RCC 7860 (cell line): Measurements from ENCODE around the gene FAR1.
A peak's percentile ranks its signal among the peaks of the same experiment; 100 is the strongest.
"Not testable (repeated sequence)": the region's sequence is repeated elsewhere in the genome, so short reads cannot be mapped to it uniquely, and the experiment has no call there.

Source experiments
- DNase-seq: peaks from one replicate; pipeline ENCODE4 v3.0.0-alpha.2; 2015; ENCODE audit warnings: low spot score
- FAIRE-seq: peaks from 2 replicates; lab custom pipeline; 2012; peaks lifted over from hg19 to GRCh38; lab: Jason Lieb, UNC

The FAR1 gene, protein sequence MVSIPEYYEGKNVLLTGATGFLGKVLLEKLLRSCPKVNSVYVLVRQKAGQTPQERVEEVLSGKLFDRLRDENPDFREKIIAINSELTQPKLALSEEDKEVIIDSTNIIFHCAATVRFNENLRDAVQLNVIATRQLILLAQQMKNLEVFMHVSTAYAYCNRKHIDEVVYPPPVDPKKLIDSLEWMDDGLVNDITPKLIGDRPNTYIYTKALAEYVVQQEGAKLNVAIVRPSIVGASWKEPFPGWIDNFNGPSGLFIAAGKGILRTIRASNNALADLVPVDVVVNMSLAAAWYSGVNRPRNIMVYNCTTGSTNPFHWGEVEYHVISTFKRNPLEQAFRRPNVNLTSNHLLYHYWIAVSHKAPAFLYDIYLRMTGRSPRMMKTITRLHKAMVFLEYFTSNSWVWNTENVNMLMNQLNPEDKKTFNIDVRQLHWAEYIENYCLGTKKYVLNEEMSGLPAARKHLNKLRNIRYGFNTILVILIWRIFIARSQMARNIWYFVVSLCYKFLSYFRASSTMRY

DNA sequence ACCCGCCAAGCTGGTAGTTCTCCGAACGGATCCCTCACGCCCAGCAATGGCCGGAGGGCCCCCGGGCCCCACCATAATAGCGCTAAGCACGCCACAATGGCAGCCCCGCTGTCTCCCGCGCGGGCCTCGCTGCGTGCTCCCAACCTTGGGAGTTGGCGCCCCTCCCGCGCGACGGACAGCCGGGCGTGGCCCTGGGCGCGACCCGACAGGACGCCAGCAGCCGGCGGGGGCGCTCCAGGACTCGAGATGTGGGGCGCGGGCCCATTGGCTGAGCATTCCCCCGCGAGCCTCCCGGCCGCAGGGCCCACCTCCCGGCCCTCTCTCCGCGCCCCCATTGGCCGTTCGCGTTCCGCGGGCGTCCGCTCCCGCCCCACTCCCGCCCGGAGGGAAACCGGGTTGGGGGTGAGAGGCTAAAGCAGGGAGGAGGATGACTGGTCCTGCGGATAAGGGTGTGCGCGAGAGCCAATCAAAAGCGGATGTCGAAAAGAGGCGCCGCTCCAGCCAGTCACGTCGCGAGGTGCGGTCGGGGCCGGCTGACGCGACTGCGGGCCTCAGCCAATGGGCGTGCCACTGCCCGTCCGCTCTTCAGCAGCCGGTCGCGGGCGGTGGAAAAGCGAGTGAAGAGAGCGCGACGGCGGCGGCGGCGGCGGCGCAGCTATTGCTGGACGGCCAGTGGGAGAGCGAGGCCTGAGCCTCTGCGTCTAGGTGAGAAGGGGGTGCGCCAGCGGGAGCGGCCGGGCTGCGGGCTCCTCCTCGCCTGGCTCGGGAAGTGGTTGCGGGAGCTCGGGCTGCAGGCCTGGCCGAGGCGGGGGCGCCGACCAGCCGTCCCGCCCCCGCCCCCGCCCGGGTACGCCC is at the start of gene FAR1:
Gene FAR1 (plus strand): TSS at position 567 of the 855 bp plus-strand sequence. CDS start 26,098 bp downstream, outside the sequence.
- DNase-seq, result peak; percentile 93
- FAIRE-seq, result peak; percentile 61

GRCh38 chr11:13620063-13620462 is 48.4 kb upstream of the FAR1 start:
- FAIRE-seq, result no peak
- no peak for DNase-seq

DNA sequence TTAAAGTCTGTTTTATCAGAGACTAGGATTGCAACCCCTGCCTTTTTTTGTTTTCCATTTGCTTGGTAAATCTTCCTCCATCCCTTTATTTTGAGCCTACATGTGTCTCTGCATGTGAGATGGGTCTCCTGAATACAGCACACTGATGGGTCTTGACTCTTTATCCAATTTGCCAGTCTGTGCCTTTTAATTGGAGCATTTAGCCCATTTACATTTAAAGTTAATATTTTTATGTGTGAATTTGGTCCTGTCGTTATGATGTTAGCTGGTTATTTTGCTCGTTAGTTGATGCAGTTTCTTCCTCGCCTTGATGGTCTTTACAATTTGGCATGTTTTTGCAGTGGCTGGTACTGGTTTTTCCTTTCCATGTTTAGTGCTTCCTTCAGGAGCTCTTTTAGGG is 41.6 kb upstream of the FAR1 start:
- not testable (repeated sequence) for FAIRE-seq, DNase-seq

DNA sequence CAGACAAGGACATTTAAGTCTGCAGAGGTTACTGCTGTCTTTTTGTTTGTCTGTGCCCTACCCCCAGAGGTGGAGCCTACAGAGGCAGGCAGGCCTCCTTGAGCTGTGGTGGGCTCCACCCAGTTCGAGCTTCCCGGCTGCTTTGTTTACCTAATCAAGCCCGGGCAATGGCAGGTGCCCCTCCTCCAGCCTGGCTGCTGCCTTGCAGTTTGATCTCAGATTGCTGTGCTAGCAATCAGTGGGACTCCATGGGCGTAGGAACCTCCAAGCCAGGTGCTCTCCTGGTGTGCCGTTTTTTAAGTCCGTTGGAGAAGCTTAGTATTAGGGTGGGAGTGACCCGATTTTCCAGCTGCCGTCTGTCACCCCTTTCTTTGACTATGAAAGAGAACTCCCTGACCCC is 39.8 kb upstream of the FAR1 start:
- not testable (repeated sequence) for FAIRE-seq

DNA sequence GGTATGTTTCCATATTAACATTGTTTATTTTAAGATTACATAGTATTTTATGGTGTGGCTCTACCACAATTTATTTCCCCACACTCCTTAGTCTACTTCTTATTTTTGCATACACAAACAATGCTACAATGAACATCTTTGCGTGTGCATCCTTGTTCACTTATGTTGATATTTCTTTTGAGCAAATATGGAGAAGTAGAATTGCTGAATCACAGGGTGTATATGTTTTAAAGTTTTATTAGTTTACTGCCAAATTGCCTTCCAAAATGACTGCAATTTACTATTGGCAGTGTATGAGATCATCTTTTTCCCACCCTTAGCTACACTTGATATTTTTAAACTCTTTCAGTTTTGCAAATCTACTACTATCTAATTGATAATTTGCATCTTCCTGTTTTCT is 38.7 kb upstream of the FAR1 start:
- DNase-seq, result no peak
- no peak for FAIRE-seq

More for the DNA sequence above, 39.8 kb upstream of the FAR1 start:
- DNase-seq, result not testable (repeated sequence)

- DNase-seq (no peak), FAIRE-seq (no peak)
These were observed 33.2 kb upstream of the FAR1 start for GRCh38 chr11:13635290-13635689.

DNA sequence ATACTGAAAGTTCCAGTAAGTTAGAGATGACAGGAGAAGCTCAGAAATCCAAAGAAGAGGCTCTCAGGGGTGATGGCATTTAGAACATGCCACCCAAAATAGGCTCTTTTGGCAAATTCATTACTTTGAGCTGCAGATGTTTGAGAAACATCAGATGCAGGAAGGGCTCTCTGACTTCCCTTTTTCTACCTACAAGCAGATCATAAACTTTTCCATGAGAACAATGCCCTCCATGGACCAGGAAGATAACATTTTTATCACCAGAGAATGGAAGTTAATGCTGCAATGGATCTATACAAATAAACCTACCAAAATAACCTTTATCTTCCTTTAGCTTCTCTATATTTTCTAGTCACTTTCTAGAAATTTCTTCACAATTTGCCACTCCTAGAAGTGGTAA is 32.7 kb upstream of the FAR1 start:
- FAIRE-seq (no peak), DNase-seq (no peak)

DNA sequence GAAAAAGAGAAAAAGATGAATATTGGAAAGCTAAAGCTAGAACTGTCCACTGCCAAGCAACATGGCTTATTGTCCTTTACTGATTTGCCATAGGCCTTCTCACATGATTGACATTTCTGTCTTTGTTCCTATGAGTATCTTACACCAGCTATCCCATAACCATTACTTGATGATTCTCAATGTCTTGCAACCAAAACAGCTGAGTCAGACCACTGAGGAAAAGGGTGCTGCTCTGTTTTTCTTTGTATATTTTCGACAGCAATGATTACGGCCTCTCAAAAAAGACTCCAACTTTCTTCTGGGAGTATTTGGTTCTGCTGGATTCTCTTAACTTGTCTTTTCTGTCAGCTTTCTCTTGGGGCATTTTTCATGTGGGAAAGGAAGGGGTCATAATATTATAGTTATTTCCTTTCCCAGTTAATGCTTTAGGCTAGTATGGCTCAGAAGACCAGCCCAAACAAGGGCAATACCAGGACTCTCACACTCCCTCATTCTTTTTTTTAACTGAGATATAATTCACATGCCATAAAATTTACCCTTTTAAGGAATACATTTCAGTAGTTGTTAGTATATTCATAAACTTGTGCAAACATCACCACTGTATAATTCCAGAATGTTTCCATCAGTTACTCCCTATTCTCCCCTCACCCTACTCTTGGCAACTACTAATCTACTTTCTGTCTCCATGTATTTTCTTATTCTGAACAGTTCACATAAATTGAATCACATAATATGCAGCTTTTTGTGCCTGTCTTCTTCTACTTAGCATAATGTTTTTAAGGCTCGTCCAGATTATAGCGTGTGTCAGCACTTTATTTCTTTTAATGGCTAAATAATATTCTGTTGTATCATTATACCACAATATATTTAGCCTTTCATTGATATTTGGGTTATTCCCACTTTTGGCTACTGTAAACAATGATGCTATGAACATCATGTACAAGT is 31.1 kb upstream of the FAR1 start:
- no peak for FAIRE-seq
- no peak for DNase-seq

- DNase-seq, result no peak
- FAIRE-seq, result no peak
These were observed 30.0 kb upstream of the FAR1 start for GRCh38 chr11:13638422-13638821.

GRCh38 chr11:13644997-13645687 is 23.3 kb upstream of the FAR1 start:
- DNase-seq (no peak), FAIRE-seq (no peak)

DNA sequence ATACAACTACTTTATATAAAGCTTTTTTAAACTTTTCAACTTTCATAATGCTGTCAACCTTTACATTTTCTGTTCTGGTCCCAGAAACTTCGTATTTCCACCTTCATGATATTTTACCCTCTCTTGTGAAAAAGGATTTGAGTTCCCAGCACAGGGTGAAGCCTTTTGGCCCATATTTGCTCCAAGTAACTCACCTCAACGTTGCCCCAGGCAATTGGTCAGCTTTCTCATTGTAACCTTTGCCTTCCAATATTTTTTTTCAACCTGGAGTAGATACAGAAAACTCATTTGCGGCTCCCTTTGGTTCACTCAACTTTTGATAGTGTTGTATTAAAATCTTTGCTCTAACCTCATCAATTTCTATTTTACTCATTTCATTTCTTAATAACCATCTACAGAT is 21.1 kb upstream of the FAR1 start:
- DNase-seq (no peak), FAIRE-seq (no peak)

- no peak for DNase-seq
These were observed 18.8 kb upstream of the FAR1 start for GRCh38 chr11:13649619-13650018.

DNA sequence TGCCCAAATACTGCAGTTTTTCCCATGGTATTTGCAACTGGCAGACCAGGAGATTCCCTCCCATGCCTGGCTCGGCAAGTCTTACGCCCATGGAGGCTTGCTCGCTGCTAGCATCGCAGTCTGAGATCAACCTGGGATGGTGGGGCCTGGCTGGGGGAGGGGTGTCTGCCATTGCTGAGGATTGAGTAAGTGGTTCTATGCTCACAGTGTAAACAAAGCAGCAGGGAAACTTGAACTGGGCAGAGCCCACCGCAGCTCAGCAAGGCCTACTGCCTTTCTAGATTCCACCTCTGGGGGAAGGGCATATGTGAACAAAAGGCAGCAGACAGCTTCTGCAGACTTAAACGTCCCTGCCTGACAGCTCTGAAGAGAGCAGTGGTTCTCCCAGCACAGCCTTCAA is 17.0 kb upstream of the FAR1 start:
- DNase-seq, FAIRE-seq: not testable (repeated sequence)

More at GRCh38 chr11:13649619-13650018, 18.8 kb upstream of the FAR1 start:
- FAIRE-seq, result no peak

DNA sequence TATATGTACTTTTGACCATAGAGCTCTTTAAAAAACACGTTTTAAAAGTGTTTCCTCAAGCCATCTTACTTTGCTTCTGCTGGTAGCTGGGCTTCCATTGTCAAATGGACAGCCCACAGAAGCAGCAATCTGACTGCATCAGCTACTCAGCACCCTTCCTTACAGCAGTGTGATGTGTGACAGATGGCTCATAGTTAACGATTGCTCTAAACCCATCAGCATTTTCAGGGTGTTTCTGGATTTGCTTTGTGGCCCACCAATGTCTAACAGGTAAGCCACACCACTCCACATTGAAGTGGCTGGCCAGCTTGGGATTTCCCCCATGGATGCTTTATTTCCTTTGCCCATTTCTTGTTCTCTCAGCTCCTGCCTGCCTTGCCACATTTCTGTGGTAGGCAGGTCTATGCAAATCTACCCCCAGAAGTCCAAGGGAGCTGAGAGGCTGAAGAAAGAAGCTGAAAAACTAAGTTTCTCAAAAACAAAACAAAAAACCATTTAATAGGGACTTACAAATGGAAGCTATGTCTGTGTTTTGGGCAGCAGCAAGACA is 7.3 kb upstream of the FAR1 start:
- no peak for DNase-seq
- FAIRE-seq, result no peak

DNA sequence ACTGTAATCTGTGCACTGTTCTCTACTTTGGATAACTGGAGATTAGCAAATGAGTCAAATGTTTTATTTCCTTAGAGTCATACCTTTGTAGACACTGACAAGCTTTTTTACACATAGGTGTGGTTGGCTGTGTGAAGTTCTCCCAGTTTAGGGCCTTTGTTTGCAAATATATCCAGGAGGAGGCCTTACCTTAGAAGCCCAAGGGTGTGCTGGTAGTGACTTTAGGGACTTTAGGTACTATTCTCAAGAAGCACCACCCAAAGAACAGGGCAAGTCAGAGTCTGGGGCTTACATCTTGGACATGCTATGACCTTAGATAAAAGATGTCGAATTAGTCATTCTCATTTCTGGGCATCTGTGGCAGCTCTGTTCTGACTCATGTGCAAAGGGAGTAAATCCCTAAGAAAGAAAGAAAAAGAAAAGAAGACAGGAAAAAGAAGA is 4.8 kb upstream of the FAR1 start:
- DNase-seq (peak; percentile 16), FAIRE-seq (no peak)

DNA sequence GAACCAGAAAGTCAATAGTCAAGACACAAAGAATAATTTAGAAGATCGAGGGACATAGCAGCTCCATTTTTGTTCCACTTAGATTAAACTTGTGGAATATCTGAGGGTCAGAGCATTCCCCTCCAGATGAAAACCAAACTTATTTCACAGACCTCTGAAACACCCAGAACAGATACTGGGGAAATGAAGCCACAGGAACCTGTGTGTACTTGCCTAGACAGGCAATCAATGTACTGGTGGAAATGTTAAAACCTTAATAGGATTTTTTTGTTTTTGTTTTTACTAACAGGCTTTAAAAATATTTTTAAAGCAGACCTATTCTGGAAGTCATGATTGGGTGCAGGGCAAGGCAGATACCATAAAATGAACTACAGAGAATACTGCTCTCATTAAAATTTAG is 4.1 kb upstream of the FAR1 start:
- DNase-seq (no peak), FAIRE-seq (no peak)

DNA sequence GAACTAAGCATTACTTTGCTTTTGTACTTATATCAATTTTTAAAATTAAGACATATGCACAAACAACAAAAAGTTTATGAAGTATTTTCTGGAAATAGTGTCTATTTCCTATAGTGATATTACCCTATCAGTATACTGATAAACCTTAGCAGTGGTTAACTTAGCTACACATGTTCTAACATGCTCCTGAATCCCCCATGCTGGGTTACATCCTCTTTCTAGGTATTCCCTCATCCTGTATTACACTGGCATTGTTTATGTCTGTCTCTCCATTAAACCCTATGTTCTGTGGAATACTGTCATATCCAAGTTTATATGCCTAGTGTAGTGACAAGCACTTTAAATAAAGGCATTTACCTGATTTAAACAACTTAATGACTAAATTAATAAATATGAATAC is 1.8 kb upstream of the FAR1 start:
- DNase-seq (no peak), FAIRE-seq (no peak)

DNA sequence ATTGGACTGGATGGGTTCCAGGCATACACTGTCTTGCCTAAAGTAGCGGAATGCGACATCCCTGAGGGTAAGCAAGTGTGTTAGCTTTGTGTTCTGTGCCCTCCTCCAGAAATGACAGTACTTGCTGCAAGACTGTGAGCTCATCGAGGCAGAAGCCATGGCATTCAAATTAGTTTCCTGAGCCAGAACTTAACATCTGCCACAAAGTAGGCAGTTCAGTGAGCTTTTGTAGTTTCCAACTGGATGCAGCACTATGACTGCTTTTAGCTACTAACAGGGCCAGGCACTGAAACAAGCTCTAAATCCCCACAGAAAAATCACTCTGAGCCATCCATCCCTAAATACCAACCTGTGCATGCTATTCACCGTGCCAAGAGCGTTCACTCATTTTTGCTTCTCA is 1.2 kb upstream of the FAR1 start:
- DNase-seq (no peak), FAIRE-seq (no peak)

DNA sequence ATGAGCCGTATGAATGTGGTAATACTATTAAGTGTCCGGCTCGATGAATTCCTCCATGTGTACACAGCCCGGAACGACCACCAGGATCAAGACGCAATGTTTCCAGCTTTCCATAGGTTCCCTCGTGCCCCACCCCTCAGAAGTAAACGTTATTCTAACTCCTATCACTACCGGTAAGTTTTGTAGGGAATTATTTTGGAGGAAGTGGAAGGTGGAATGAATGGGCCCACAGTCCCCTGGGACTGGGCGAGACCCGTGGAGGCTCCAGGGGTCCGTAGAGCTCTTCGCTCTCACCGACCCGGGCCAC is 720 bp upstream of the FAR1 start:
- DNase-seq (no peak), FAIRE-seq (no peak)
